ENCODE data around the gene PDE4B. TPM values are rescaled to one million over a fixed set of nuclear protein-coding genes. Genes with fewer than 3 reads are reported as not detected.

PDE4B gene
- polyA plus RNA-seq, 2 of the 4 experiments (the other 2 are of a cell fraction), result 20.2 to 56.8 TPM

DNA sequence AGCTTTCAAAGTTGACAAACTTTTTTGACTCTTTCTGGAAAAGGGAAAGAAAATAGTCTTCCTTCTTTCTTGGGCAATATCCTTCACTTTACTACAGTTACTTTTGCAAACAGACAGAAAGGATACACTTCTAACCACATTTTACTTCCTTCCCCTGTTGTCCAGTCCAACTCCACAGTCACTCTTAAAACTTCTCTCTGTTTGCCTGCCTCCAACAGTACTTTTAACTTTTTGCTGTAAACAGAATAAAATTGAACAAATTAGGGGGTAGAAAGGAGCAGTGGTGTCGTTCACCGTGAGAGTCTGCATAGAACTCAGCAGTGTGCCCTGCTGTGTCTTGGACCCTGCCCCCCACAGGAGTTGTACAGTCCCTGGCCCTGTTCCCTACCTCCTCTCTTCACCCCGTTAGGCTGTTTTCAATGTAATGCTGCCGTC, 580.5 kb downstream of the PDE4B start:
- ChIA-PET POLR2A (no interaction called here), CTCF (interaction anchor here (1.3 kb wide), 1 partner anchor 26 kb away, joined by 3 read pairs; no protein-coding TSS in a partner anchor)
- DNase-seq (ENCODE audit: low read depth in 1 of 2, low spot score in 1 of 2) (no peak), FAIRE-seq (no peak), ATAC-seq (no peak)
- Histone ChIP-seq H3K27ac (0 out of 6 replicates have a peak overlapping the region, but pooled peaks of 1 of the 2 experiments have one; percentile 37), H3K4me2 (no peak overlapping the region), H3K9me3 (no peaks in the 10 kb centered on the region), H3K4me3 (no peak overlapping the region), H3K4me1 (peaks cover 16% of the 10 kb centered on the region; the same call in 1 of the 3 replicates)
- TF ChIP-seq, protein P1, sequence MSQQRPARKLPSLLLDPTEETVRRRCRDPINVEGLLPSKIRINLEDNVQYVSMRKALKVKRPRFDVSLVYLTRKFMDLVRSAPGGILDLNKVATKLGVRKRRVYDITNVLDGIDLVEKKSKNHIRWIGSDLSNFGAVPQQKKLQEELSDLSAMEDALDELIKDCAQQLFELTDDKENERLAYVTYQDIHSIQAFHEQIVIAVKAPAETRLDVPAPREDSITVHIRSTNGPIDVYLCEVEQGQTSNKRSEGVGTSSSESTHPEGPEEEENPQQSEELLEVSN (IDR thresholded peaks at IDR 0.05; ENCODE audit: borderline replicate concordance, low read depth), result no peak
- TF ChIP-seq EHF (CRISPR knock-in tag; IDR thresholded peaks at IDR 0.05), result no peak
- no peak for TF ChIP-seq HOXB5 (CRISPR knock-in tag; IDR thresholded peaks at IDR 0.05)
- no peak for TF ChIP-seq CTCF (IDR thresholded peaks at IDR 0.05)
- WGBS (ENCODE audit: missing lambda C conversion rate), result 87% methylated on average over 4 of the region's 4 CpGs

DNA sequence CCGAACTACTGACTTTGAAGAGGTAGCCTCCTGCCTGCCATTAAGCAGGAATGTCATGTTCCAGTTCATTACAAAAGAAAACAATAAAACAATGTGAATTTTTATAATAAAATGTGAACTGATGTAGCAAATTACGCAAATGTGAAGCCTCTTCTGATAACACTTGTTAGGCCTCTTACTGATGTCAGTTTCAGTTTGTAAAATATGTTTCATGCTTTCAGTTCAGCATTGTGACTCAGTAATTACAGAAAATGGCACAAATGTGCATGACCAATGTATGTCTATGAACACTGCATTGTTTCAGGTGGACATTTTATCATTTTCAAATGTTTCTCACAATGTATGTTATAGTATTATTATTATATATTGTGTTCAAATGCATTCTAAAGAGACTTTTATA, 581.5 kb downstream of the PDE4B start:
- TF ChIP-seq, protein P2, sequence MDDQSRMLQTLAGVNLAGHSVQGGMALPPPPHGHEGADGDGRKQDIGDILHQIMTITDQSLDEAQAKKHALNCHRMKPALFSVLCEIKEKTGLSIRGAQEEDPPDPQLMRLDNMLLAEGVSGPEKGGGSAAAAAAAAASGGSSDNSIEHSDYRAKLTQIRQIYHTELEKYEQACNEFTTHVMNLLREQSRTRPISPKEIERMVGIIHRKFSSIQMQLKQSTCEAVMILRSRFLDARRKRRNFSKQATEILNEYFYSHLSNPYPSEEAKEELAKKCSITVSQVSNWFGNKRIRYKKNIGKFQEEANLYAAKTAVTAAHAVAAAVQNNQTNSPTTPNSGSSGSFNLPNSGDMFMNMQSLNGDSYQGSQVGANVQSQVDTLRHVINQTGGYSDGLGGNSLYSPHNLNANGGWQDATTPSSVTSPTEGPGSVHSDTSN (IDR thresholded peaks at IDR 0.05), result no peak
- TF ChIP-seq, protein P3, sequence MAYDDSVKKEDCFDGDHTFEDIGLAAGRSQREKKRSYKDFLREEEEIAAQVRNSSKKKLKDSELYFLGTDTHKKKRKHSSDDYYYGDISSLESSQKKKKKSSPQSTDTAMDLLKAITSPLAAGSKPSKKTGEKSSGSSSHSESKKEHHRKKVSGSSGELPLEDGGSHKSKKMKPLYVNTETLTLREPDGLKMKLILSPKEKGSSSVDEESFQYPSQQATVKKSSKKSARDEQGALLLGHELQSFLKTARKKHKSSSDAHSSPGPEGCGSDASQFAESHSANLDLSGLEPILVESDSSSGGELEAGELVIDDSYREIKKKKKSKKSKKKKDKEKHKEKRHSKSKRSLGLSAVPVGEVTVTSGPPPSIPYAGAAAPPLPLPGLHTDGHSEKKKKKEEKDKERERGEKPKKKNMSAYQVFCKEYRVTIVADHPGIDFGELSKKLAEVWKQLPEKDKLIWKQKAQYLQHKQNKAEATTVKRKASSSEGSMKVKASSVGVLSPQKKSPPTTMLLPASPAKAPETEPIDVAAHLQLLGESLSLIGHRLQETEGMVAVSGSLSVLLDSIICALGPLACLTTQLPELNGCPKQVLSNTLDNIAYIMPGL (CRISPR knock-in tag; IDR thresholded peaks at IDR 0.05; ENCODE audit: borderline replicate concordance), result no peak
- no peak for TF ChIP-seq SREBF2 (IDR thresholded peaks at IDR 0.05)
- TF ChIP-seq, protein P4, sequence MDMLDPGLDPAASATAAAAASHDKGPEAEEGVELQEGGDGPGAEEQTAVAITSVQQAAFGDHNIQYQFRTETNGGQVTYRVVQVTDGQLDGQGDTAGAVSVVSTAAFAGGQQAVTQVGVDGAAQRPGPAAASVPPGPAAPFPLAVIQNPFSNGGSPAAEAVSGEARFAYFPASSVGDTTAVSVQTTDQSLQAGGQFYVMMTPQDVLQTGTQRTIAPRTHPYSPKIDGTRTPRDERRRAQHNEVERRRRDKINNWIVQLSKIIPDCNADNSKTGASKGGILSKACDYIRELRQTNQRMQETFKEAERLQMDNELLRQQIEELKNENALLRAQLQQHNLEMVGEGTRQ (IDR thresholded peaks at IDR 0.05), result no peak
- no peak for TF ChIP-seq ATOH8 (CRISPR knock-in tag; IDR thresholded peaks at IDR 0.05; ENCODE audit: low read depth)
- no peak for TF ChIP-seq HDAC2 (IDR thresholded peaks at IDR 0.05)
- no peak for TF ChIP-seq NFE2L2 (conservative IDR thresholded peaks at IDR 0.05; ENCODE audit: low read length)
- no peak for TF ChIP-seq RARB (CRISPR knock-in tag; IDR thresholded peaks at IDR 0.05)
- TF ChIP-seq JUN (IDR thresholded peaks at IDR 0.05), result no peak
- no peak for TF ChIP-seq CBX2 (IDR thresholded peaks at IDR 0.05; ENCODE audit: borderline replicate concordance, low read depth)
- TF ChIP-seq JUNB (IDR thresholded peaks at IDR 0.05), result no peak
- TF ChIP-seq CHD2 (IDR thresholded peaks at IDR 0.05; ENCODE audit: low read length, partially characterized antibody), result no peak
- TF ChIP-seq POLR2A (IDR thresholded peaks at IDR 0.05; ENCODE audit: low read length), result no peak
- TF ChIP-seq RCOR1 (IDR thresholded peaks at IDR 0.05; ENCODE audit: low read depth, low read length), result no peak
- TF ChIP-seq BHLHE40 (IDR thresholded peaks at IDR 0.05; ENCODE audit: low read depth, low read length), result no peak
- no peak for TF ChIP-seq TFCP2L1 (CRISPR knock-in tag; IDR thresholded peaks at IDR 0.05)
- no peak for TF ChIP-seq RAD21 (conservative IDR thresholded peaks at IDR 0.05 in 1 of 2, IDR thresholded peaks at IDR 0.05 in 1 of 2)
- no peak for TF ChIP-seq HOXA7 (CRISPR knock-in tag; IDR thresholded peaks at IDR 0.05)
- TF ChIP-seq MYC (IDR thresholded peaks at IDR 0.05; ENCODE audit: borderline replicate concordance, low read length), result no peak
- DNase-seq (ENCODE audit: low read depth in 1 of 2, low spot score in 1 of 2), result no peak
- 94% methylated on average over 2 of the region's 2 CpGs for WGBS (ENCODE audit: missing lambda C conversion rate)
- H3K27ac ChIP-seq, result no peak overlapping the region
- no peak for FAIRE-seq
- no peak for ATAC-seq
- no peak overlapping the region for H3K4me2 ChIP-seq
- ChIA-PET CTCF (no interaction called here), POLR2A (no interaction called here)
- no peak overlapping the region for H3K4me3 ChIP-seq
- no peaks in the 10 kb centered on the region for H3K9me3 ChIP-seq
- H3K4me1 ChIP-seq, result peaks cover 16% of the 10 kb centered on the region; the same call in 1 of the 3 replicates

All from A549 (cell line).